ENCODE results near the gene STMN3.

Gene STMN3

GRCh38 chr20:63595416-63596127 is 57.7 kb downstream of the STMN3 start:
- no peaks in the 10 kb centered on the region for H3K4me1 Mint-ChIP-seq (ENCODE audit: low read depth)
- H3K4me3 Mint-ChIP-seq = no peak overlapping the region
- peaks cover 86% of the 10 kb centered on the region for H3K36me3 Mint-ChIP-seq (ENCODE audit: low read depth)
- H3K9me3 Mint-ChIP-seq = no peaks in the 10 kb centered on the region
- no peaks in the 10 kb centered on the region for H3K27me3 Mint-ChIP-seq
- DNase-seq = no peak
- no peak overlapping the region for H3K27ac Mint-ChIP-seq

GRCh38 chr20:63594043-63594561 is 59.1 kb downstream of the STMN3 start:
- Mint-ChIP-seq H3K4me3 (no peak overlapping the region), H3K27me3 (no peaks in the 10 kb centered on the region), H3K4me1 (ENCODE audit: low read depth) (no peaks in the 10 kb centered on the region), H3K27ac (no peak overlapping the region), H3K9me3 (no peaks in the 10 kb centered on the region), H3K36me3 (ENCODE audit: low read depth) (peaks cover 90% of the 10 kb centered on the region)
- DNase-seq = no peak

GRCh38 chr20:63592661-63593060 is 60.6 kb downstream of the STMN3 start:
- no peak for DNase-seq
- H3K27me3 Mint-ChIP-seq = no peaks in the 10 kb centered on the region
- H3K36me3 Mint-ChIP-seq (ENCODE audit: low read depth) = peaks cover 84% of the 10 kb centered on the region
- peaks cover 4% of the 10 kb centered on the region for H3K4me1 Mint-ChIP-seq (ENCODE audit: low read depth)
- no peaks in the 10 kb centered on the region for H3K9me3 Mint-ChIP-seq
- H3K4me3 Mint-ChIP-seq = no peak overlapping the region
- H3K27ac Mint-ChIP-seq = no peak overlapping the region

- Mint-ChIP-seq H3K27me3 (no peaks in the 10 kb centered on the region), H3K4me1 (ENCODE audit: low read depth) (peaks cover 4% of the 10 kb centered on the region), H3K36me3 (ENCODE audit: low read depth) (peaks cover 84% of the 10 kb centered on the region), H3K27ac (no peak overlapping the region), H3K4me3 (no peak overlapping the region), H3K9me3 (no peaks in the 10 kb centered on the region)
- DNase-seq = no peak
Measured at GRCh38 chr20:63591786-63592355, 61.4 kb downstream of the STMN3 start.

GRCh38 chr20:63591147-63591533 is 62.1 kb downstream of the STMN3 start:
- no peaks in the 10 kb centered on the region for H3K9me3 Mint-ChIP-seq
- H3K27ac Mint-ChIP-seq = no peak overlapping the region
- DNase-seq = no peak
- no peak overlapping the region for H3K4me3 Mint-ChIP-seq
- peaks cover 4% of the 10 kb centered on the region for H3K4me1 Mint-ChIP-seq (ENCODE audit: low read depth)
- no peaks in the 10 kb centered on the region for H3K27me3 Mint-ChIP-seq
- H3K36me3 Mint-ChIP-seq (ENCODE audit: low read depth) = peaks cover 83% of the 10 kb centered on the region

- Mint-ChIP-seq H3K9me3 (no peaks in the 10 kb centered on the region), H3K27me3 (no peaks in the 10 kb centered on the region), H3K27ac (no peak overlapping the region), H3K36me3 (ENCODE audit: low read depth) (peaks cover 78% of the 10 kb centered on the region), H3K4me3 (no peak overlapping the region), H3K4me1 (ENCODE audit: low read depth) (peaks cover 4% of the 10 kb centered on the region)
- no peak for DNase-seq
Measured at GRCh38 chr20:63590218-63591146, 62.7 kb downstream of the STMN3 start.

Data from activated T-cell treated with anti-CD3 and anti-CD28 coated beads, Interleukin-2, amount 50 U/mL, for 24 hours (primary cell).